Fibroblast of gingiva (primary cell): ENCODE results near the gene HDLBP.

ENCODE experiments used
- DNase-seq: peaks from one replicate; pipeline ENCODE4 v3.0.0-alpha.2; 2011; ENCODE audit warnings: low read depth

The HDLBP gene

GRCh38 chr2:241227594-241227993 is 87.9 kb downstream of the HDLBP start:
- DNase-seq, result no peak

- no peak for DNase-seq
These were observed 88.5 kb downstream of the HDLBP start for GRCh38 chr2:241226723-241227572.

GRCh38 chr2:241225983-241226382 is 89.5 kb downstream of the HDLBP start:
- DNase-seq, result no peak

- DNase-seq, result no peak
These were observed 89.9 kb downstream of the HDLBP start for GRCh38 chr2:241225545-241225944.

GRCh38 chr2:241224851-241225438 is 90.5 kb downstream of the HDLBP start:
- DNase-seq, result peak; percentile 35

- DNase-seq, result peak; percentile 49
These were observed 91.2 kb downstream of the HDLBP start for GRCh38 chr2:241224018-241224850.

GRCh38 chr2:241223211-241224017 is 92.1 kb downstream of the HDLBP start:
- no peak for DNase-seq

GRCh38 chr2:241219856-241220356 is 95.6 kb downstream of the HDLBP start:
- DNase-seq, result no peak

- no peak for DNase-seq
These were observed 96.5 kb downstream of the HDLBP start for GRCh38 chr2:241219030-241219382.

GRCh38 chr2:241218131-241219029 is 97.1 kb downstream of the HDLBP start:
- DNase-seq, result no peak

GRCh38 chr2:241217320-241218031 is 98.0 kb downstream of the HDLBP start:
- DNase-seq, result peak; percentile 65

GRCh38 chr2:241216211-241216761 is 99.2 kb downstream of the HDLBP start:
- DNase-seq, result no peak

- DNase-seq, result no peak
These were observed 100.1 kb downstream of the HDLBP start for GRCh38 chr2:241215421-241215820.

GRCh38 chr2:241214766-241215165 is 100.7 kb downstream of the HDLBP start:
- no peak for DNase-seq

GRCh38 chr2:241214209-241214608 is 101.3 kb downstream of the HDLBP start:
- no peak for DNase-seq

- no peak for DNase-seq
These were observed 101.9 kb downstream of the HDLBP start for GRCh38 chr2:241213567-241213966.

GRCh38 chr2:241213041-241213440 is 102.4 kb downstream of the HDLBP start:
- DNase-seq, result no peak

GRCh38 chr2:241211276-241211675 is 104.2 kb downstream of the HDLBP start:
- no peak for DNase-seq

- DNase-seq, result no peak
These were observed 106.2 kb downstream of the HDLBP start for GRCh38 chr2:241209271-241209670.

GRCh38 chr2:241208058-241208457 is 107.4 kb downstream of the HDLBP start:
- DNase-seq, result no peak
